GM19397 (cell line): ENCODE results near the gene DGKD.
A peak's percentile ranks its signal among the peaks of the same experiment; 100 is the strongest.
"Not testable (repeated sequence)": the region's sequence is repeated elsewhere in the genome, so short reads cannot be mapped to it uniquely, and the experiment has no call there.

Experiments
- ATAC-seq: cut with Tn5 transposase; IDR thresholded peaks from one replicate; pipeline ENCODE4 v1.9.1; 2021; ENCODE audit warnings: mild to moderate bottlenecking, moderate library complexity; ENCODE audit not compliant: unreplicated experiment

The DGKD gene

DNA sequence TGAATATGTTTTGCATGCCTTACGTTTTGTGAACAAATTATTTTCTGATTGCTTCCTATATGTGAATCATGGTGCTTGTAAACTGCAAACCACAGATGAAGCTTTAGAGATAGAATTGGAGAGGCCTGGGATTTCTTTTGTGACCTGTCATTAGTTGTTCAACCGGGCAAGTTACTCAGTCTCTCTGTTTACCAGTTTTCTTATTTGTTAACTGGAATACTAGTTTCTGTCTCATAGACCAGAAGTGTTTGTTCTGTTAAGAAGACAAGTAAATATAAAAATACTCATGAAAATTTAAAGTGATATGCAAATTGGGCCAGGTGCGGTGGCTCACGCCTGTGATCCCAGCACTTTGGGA lies 27.3 kb downstream of the DGKD start:
- ATAC-seq, result no peak

DNA sequence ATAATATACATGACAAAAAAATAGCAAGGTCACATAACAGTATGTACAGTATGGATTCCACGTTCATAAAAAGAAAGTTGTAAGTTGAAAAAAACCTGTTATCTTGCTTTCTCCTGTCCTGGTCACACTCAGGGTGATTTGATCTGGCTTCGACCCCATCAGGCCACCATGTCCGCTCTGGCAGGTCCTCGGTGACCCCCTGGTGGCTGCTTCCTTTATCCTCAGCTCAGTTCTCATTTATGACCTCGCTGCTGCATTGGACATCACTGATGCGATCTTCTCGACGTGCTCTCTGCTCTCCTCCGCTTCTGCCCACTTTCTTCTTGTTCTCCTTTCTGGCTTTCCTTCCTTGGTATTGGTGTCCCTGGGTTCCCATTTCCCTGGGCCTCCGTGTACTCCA lies 29.7 kb downstream of the DGKD start:
- no peak for ATAC-seq

GRCh38 chr2:233384811-233385488 lies 30.7 kb downstream of the DGKD start:
- ATAC-seq, result no peak

DNA sequence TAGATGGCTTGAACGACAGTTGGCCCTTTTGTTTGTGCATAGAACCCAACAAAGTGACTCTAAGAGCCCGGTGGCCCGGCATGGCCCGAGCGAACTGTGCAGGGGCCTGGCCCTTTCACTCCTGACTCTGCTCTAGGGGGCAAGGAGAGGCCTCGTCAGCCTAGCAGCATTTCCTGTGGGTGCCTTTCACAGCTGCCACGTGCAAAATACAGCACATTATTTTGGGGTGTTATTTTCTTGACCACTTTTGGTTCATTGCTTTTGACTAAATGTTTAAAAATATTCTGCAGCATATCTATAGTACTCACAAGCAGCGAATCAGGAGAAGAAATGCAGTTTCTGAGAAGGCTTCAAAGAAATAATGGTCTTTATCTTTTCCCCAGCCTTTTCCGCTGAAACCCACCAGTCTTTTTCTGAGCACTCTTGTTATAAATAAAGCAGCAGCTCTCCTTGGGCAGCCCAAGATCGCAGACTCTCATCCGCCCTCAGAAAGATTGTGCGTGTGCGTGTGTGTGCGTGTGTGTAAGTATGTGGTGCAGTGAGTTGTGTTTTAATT lies 31.3 kb downstream of the DGKD start:
- ATAC-seq, result peak; percentile 62

GRCh38 chr2:233386382-233387041 lies 32.2 kb downstream of the DGKD start:
- ATAC-seq, result no peak

DNA sequence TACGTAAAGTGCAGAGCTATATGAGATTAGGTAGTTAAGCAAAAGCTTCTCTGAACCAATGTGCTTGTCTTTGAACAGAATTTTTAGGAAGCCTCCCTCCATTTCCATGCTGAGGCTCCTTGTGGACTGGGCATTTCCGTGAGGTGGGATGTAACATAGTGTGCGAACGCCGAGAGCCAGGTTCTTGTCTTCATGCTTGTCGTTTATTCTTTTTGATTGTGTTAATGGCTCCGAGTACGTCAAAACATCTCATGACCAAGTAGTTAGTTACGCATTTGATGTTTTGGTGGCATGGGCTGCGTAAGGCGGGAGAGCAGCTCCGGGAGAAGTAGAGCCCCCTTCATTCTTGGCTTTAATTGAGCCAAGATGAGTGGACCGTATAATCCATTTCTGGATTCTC lies 32.9 kb downstream of the DGKD start:
- ATAC-seq, result no peak

DNA sequence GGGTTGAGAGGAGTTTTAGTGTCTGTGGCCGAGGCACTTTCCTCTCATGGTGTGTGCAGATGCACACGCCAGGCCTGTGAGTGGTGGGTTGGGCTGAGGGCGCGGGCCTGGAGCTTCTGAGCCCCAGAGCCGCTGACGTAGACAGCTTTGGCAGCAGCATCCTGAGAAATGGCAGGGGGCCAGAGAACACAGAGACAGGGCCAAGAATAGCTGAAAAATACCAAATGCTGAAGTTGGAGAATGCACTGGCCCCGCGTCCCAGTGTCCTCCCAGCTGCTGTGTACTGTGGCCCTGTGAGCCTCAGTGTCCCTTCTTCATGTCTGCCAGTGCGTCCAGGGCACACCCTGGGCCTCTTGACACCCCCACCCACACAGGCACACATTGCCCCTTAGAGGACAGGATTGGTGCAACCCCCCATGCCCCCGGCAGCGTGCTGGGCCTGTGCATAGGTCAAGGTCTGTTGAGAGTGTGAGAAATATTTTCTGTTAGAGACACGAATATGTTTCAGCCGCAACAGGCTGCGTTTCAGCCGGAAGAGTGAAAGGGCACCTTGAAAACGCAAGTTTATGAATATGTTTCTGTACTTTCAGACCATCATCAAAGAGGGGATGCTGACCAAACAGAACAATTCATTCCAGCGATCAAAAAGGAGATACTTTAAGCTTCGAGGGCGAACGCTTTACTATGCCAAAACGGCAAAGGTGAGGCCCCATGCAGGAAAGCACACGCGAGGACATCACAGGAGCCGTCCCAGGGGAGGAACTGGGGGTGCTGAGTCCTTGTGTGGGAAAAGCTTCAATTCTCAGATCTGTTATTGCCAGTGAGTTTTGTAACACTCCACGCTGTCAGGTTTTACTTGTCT lies 33.6 kb downstream of the DGKD start:
- no peak for ATAC-seq

DNA sequence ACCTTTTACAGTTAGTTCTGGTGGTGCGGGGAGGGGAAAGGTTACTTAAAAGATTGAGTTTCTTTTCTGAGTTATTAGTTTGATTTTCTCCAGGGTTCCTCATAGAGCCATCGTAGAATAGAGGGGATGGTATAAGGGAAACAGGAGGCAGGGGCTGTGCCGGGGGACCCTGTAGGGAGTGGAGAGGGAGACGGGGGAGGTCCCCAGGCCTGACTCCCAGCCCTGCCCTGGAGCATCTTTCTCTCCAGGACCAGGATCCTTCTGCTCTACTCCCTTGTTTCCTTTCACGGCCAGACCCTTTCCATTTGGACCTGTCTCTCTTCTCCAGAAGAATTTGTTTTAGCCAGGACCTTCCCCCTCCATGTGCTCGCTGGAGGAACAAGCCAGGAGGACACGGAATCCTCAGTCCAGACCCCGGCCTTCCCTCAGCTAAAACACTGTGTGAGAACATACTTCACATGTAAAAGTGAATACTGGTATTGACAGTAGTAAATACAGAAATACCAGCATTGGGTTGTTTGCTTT lies 35.4 kb downstream of the DGKD start:
- ATAC-seq, result no peak

- ATAC-seq, result no peak
These were observed 41.4 kb downstream of the DGKD start for GRCh38 chr2:233395687-233396086.

DNA sequence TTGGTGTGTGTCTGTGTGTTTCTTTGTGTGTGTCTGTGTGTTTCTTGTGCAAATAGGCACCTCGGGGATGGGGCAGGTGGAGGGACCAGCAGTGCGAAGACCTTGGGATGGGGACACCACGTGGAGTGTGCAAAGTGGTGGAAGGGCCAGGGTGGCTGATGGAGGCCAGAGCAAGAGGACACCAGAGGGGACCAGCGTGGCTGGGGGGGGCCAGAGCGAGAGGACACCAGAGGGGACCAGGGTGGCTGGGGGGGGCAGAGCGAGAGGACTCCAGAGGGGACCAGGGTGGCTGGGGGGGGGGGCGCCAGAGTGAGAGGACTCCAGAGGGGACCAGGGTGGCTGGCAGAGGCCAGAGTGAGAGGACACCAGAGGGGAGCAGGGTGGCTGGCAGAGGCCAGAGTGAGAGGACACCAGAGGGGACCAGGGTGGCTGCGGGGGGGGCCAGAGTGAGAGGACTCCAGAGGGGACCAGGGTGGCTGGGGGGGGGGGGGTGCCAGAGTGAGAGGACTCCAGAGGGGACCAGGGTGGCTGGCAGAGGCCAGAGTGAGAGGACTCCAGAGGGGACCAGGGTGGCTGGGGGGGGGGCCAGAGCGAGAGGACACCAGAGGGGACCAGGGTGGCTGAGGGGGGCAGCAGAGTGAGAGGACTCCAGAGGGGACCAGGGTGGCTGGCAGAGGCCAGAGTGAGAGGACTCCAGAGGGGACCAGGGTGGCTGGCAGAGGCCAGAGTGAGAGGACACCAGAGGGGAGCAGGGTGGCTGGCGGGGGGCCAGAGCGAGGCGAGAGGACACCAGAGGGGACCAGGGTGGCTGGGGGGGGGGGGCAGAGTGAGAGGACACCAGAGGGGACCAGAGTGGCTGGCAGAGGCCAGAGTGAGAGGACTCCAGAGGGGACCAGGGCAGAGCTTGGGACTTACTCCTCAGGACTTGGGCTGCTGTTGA lies 42.7 kb downstream of the DGKD start:
- ATAC-seq, result not testable (repeated sequence)

- ATAC-seq, result no peak
These were observed 45.3 kb downstream of the DGKD start for GRCh38 chr2:233399306-233400225.

- ATAC-seq, result no peak
These were observed 46.0 kb downstream of the DGKD start for GRCh38 chr2:233400341-233400740.

DNA sequence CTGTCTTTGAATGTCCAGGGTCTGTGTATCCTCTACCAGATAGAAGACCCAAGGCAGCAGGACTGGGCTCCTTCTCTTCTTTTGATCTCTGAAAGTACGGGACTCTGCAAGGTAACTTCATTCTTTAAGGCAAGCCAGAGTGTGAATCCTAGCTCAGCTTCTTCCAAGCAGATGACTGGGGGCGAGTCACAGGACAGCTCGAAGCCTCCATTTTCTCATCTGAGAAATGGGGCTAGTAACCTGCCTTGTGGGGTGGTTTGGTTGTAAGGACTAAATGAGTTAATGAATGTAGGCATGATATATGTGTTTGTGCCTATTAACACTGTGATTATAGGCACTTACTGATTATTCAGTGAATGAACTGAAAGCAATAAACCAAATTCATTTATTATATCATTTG lies 46.7 kb downstream of the DGKD start:
- no peak for ATAC-seq

DNA sequence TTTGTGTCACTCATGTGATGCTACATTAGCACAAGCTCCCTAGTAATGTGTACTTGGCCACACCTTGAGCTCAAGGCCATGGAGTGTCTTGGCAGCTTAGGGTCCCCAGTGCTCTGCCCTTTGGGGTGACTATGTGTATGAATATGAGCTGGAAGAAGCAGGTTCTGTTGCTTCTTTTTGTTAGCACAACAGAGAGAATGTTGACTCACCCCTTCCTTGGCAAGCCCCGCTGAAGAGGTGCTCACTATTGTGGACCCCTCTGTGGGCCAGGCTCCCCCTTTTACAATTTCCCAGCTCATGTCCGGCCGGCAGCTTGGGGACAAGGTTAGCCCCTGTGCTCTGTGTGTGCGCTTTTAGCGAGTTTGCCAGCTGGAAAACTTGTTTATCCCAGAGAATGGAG lies 48.1 kb downstream of the DGKD start:
- no peak for ATAC-seq

- ATAC-seq, result no peak
These were observed 48.5 kb downstream of the DGKD start for GRCh38 chr2:233402789-233403188.

GRCh38 chr2:233404222-233404621 lies 49.9 kb downstream of the DGKD start:
- no peak for ATAC-seq

DNA sequence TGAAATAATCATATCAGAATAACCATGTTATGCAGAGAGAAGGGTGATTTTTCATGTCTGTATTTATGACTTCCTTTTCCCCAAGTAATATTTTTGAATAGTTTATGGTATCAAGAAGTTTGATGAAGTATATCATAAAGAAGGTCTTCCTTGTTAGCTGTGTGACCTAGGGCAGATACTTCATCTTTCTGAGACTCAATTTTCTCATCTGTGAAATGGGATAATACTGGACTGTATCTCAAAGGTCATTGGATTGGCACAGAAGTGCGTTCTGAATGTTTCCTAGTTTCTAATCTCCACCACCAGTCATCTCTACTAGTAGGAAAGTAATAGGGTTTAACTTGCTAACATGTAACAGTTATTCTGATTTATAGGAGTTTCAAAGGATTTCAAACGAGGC lies 52.6 kb downstream of the DGKD start:
- ATAC-seq, result no peak

- no peak for ATAC-seq
These were observed 53.5 kb downstream of the DGKD start for GRCh38 chr2:233407771-233408181.
